ELF-1 (cell line): ENCODE results near the gene TIMD4.

ENCODE experiments used
- DNase-seq: peaks from one replicate; pipeline ENCODE4 v3.0.0-alpha.2; 2016; ENCODE audit warnings: low read depth, low spot score

The TIMD4 gene

DNA sequence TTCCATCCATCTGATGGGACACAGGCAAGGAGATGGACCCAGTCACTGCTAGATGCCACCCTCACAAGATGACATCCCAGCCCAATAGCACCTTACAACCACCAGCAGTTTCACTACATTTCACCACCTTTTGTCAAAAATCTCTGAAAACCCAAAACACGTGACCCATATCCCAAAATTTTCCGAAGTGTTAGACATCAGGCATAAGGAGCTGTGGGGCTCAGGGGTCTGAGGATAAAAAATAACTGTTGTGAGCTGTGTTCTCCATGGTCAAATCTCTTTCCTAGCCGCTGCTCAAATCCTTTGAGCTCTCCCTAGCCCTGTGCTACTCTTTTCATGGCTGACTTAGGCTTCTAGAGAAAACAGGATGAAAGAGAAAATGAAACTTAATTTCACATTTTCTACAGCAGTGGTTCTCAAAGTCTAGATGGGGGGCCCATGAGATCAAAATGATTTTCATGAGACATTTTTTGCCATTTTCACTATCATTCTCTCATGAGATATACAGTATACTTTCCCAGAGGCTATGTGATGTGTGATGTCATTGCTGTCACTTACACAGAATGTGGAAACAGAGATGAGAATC is 40.7 kb downstream of the TIMD4 start:
- DNase-seq, result no peak

DNA sequence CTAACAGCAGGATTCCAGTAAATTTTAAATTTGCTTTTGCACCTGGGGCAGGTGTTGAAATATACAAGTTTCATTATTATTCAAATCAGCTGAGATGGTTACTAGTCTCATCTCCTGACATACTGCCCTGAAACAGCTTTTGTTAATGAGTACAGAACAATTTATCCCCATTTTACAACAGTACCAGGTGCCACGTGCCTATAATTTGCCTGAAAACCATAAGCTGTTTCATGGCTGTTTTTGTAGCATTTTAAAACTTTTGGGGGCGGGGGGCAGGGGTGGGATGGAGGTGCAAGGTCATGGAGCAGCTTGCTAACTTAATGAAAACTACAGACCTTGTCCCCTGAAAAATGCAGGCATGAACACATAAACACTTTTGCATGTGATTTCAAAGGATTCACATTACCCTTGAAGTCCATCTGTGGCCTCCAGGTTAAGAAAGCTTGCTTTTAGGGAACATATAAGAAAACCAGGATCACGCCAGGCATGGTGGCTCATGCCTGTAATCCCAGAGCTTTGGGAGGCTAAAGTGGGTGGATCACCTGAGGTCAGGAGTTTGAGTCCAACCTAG is 42.1 kb downstream of the TIMD4 start:
- DNase-seq, result no peak

DNA sequence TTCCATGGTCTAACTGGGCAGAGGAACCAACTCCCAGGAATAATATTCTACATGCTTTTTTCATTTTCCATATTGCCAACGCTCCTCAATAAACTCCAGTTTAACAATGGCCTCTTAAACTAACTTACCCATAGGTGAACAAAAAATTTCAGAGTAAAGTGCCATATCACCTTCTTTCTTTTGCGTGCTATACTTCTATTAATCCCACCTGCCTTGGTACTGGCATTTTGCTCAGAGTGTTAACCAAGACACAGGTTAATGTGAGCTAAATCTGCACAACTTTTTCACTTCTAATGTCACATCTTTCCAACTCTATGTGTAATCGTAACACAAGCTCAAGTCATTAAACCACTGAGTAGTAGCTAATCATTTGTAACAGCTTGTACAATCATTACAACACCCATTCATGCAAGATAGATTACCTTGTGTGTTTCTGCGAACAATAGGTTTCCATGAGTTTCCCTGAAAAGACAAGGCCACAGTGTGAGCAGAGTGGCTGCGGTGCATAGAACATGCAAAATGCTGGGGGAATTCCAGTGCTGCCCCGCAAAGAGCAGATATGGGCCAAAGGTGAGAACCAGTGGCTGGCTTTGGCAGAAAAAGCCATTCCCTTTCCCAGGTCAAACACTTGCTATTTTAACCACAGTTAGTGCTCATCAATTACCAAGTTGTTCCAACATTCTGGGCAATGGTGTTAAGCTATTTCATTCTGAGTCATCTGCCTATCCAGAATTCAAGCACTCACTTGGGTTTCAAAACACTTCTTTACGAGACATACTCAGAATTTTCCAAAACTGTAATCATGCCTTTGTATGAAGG is 42.8 kb downstream of the TIMD4 start:
- no peak for DNase-seq

DNA sequence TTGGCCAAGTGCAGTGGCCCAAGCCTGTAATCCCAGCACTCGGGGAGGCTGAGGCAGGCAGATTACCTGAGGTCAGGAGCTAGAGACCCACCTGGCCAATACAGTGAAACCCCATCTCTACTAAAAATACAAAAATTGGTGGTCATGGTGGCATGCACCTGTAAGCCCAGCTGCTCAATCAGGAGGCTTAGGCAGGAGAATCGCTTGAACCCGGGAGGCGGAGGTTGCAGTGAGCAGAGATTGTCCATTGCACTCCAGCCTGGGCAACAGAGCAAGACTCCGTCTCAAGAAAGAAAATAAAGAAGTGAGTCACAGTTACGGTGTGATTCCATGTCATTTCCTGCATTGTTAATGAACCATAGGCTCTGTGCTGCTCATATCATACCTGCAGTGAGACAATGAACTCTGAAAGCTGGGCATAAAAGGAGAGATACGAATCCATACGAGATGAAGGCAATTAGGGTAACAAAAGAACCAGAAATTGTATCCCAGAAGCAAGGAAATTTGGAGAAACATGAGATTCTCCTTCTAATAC is 44.6 kb downstream of the TIMD4 start:
- DNase-seq, result no peak

DNA sequence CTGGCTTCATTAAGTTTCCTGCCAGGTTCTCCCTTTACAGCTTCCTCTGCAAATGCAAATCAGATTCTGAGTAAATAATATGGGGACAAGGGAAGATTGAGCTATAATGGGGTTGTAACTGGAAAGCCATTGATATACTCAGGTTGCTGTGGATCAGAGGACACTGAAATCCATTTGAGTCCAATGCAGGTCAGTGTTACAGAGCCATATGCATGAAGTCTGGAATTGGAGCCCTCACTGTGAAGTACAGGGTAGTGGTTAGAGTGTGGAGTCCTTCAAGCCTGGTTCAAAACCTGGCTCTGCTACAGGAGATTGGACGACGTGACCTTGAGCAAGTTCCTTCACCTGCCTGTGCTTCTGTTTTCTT is 48.7 kb downstream of the TIMD4 start:
- DNase-seq, result no peak

DNA sequence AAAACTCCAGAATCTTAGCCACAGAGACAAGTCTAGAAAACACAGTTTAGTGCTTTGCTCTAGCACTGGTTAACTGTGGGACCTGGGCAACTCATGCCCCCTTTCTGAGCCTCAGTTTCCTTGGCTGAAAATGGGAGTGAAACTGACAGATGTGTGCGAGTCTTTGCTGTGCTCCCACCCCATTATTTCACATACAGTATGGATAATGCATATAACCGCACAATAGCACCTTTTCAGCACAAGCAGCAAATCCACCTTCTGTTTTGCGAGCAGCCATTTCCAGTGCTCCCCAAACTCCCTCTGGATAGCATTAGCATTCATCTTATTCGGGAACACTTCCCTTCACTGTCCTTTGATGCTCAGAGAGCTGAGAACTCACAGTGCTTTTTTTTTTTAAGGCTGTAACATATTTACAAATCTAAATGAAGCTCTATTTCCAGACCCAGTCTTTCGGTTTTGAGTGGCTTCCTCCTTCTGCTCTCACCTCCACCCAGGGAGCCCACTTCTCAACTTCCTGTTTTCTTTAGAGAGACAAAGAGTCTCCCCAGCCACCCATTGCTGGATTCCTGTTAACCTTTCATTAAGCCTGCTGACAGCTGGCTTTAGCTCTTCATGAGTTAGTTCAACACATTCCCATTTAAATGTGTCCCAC is 49.2 kb downstream of the TIMD4 start:
- peak; percentile 41 for DNase-seq

DNA sequence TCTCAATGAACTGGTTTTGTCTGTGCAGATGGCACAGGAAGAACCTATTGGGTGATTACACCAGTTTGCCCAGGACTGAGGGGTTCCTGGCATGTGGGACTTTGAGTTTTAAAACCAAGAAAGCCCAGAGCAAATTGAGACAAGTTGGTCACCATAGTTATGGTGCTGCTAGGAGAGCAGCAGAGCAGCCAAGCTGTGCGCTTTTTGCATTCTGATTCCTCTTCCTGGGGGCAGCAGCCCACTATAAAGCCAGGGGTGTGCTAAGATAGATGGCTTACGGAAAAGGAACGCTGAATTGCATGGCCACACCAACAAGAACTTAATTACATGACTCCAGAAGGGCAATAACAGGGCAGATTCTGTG is 49.7 kb downstream of the TIMD4 start:
- no peak for DNase-seq

DNA sequence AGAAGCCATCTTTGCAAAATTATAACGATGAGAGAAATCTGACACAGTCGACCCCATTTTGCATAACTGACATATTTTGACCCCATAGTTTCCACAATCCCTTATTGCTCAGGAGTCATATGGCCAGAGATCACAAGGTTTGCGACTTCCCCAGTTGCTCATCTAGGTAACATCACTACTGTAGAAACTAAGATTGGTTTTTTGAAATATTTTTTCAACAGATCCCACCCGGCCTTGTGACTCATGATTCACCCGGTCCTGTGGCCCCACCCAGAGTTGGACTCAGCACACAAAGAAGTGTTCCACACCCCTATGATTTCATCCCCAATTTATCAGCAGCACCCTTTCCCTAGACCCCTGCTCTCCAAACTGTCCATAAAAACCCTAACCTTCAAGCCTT is 50.2 kb downstream of the TIMD4 start:
- DNase-seq, result no peak

DNA sequence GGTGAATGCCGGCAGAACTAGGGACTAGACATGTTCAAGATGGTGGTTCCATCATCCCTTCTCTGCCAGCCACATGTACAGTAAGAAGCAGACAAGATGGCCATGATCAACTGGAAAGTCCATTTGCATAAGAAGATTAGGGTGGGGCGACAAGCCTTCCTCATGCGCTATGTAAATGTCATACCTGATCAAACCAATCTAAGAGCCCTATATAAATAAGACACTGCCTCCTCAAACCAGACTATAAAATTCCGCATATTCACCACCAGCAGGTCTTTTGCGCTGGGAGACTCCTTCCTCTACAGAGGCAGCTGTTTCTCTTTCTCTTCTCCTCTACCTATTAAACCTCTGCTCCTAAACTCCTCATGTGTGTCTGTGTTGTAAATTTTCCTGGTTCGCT is 53.8 kb downstream of the TIMD4 start:
- no peak for DNase-seq

DNA sequence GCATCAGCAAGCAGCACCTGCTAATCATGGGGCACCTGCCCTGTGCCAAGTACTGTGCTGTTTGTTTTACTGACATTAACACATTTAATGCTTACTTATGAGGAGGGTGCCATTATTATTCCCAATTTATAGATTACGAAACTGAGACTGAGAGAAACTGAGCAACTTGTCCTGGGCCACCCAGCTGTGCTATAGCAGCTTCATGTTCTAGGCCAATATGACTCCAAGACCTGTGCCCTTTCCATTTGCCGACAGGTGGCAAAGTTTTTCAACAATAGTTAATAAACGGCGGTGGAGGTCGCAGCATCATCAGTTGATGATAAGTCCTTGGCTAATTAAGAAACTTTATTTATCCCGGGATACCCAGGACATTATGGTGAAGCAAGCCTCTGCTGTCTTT is 55.4 kb downstream of the TIMD4 start:
- no peak for DNase-seq

DNA sequence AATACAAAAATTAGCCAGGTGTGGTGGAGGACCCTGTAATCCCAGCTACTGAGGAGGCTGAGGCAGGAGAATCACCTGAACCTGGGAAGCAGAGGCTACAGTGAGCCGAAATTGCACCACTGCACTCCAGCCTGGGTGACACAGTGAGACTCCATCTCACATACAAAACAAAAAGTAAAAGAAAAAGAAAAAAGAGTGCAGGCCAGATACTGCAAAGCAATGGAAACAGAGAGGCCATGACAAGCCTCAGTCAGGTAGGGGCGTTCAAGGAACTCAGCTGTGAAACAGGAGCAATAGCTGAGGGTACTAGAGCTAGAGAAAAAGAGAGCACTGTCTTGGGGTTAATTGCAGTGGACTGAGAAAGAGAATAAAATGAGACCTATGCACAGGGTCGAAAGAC is 56.2 kb downstream of the TIMD4 start:
- no peak for DNase-seq

DNA sequence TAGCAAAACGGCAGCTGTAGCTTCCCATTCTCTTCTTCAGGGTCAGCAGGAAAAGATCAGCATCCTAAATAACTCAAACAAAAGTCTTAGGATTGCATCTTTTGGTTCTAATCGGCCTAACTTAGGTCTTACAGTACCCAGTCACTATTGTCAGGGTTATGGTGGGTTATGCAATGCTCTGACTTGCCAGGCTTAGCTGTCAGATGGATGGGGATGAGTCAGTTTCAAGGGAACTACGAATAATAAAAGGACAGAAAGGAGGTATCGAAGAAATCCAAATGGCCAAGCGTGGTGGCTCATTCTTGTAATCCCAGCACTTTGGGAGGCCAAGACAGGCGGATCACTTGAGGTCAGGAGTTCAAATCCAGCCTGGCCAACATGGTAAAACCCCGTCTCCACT is 66.5 kb downstream of the TIMD4 start:
- no peak for DNase-seq

DNA sequence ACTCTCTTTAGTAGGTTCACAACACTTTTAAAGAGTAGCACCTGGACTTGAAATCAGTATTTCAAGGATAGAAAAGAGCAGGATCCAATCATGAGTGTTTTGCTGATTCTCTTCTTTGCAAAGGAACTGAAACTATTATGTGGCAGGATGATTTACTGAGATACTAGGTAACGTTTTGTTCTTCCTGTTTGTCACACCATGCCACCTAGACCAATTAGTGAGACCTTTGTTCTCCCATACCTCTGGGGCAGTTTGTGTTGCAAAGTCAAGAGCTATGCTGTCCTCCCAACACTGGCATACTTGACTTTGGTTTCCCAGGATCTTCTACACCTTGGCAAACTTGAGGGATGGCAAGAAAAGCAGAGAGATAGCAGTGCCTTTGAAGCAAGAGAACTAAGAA is 69.5 kb downstream of the TIMD4 start:
- DNase-seq, result no peak

DNA sequence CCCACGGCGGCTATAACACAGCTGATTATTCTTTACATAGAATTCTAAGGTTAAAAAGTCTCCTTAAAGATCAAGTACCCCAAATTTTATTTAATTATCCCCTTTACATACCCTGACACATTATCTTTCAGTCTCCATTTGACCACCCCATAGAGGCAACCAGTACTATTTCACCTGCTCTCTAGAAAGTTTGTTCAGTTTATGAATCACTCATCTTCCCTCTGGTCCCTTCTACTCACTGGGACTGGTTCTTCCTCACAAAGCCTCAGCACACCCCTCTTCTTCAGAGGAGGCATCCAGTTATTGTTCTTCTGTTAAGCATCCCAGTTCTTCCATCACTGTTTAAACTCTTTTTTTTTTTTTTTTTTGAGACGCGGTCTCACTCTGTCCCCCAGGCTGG is 70.2 kb downstream of the TIMD4 start:
- DNase-seq, result no peak

DNA sequence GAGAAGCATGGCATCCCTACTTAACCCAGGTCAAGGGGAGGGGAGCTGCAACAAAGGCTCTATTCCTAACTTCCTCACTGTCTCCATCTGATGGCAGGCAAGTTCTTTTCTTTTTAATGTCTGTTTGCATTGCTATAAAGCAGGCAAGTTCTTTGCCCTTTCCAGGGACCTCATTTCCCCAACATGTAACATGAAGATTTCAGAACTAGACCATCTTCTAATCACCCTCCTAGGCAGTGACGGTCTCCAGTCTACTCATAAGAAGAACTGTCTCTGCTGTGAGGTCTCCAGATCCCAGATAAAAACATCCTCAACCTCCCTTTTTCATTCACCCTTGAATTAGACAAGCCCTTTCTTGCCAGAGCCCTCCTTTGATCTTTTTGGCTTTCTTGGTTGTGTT is 70.8 kb downstream of the TIMD4 start:
- DNase-seq, result no peak

DNA sequence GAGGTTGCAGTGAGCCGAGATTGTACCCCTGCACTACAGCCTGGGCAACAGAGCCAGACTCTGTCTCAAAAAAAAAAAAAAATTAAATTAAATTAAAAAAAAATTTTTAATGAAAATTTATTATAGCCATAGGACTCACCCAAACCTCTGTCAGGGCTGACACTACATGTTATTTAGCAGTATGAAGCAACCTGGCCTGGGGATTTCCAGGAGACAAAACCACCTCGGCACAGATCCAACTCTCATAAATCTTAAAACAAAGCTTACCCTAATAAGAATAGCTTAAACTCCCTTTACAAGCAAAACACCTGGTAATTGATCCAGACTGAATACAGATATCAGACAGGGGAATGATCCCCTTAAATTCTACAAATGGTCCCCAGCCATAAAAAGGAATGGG is 74.5 kb downstream of the TIMD4 start:
- no peak for DNase-seq

DNA sequence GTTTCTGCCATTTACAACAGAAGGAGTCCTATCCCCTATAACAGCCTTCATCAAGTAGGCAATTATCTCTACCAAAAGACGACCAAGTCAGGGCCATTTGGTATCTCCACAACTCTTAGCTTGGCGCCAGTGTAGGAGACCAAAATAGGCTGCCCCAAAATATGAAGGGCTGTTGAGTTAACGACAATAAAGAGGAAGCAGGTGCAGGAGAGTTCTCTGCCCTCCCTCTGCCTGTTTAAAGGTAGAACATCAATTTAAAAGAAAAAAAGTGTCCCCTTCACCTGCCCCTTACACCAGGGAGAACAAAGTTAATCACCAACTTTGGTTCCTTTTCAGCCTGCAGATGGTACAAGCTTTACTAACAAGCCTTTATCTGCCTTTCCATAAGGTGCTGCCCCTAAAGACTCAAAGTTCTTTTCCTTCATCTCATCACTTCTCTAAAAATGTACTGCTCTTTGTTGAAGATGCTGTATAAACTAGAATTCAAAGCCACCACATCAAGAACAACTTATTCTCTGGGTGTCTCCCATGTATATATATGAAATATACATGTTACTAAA is 79.6 kb downstream of the TIMD4 start:
- DNase-seq, result no peak

DNA sequence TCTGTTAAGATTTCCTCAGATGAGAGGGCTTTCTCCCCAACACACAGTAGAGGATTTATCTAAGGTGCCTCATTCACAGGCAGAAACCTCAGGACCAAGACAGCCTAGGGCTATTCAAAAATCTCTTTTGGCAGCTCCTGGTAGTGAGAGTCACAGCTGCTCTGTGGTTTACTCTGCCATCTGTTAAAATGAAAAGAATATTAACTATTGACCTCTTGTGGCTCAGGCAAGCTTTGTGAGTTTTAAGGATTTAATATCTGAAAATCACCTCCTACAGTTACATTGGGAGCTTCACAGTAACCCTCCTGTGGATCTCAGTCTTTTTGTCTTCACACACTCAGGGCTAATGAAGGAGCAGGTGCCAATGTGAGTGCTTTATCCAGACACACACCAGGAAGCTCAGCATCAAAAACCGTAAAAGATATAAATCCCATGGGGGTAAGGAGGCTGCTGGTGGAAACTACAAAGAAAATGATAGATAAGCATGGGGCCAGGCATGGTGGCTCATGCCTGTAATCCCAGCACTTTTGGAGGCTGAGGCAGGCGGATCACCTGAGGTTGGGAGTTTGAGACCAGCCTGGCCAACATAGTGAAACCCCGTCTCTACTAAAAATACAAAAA is 83.3 kb downstream of the TIMD4 start:
- no peak for DNase-seq

DNA sequence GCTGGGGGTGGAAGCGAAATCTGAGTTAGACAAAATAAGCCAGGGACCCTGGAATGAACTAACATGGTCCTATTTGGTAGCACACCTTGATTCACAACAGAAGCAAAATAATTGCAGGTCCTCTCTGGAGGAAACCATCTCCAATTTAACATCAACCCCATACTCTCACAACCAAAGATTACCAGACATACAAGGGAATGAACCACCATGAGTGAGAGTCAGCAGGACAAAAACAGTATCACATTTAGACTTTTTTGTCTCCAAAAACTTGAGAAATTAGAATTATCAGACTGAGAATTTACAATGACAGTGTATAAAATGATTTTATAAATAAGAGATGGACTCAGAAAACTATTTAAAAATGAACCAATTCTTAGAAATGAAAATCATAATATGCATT is 91.8 kb downstream of the TIMD4 start:
- no peak for DNase-seq

DNA sequence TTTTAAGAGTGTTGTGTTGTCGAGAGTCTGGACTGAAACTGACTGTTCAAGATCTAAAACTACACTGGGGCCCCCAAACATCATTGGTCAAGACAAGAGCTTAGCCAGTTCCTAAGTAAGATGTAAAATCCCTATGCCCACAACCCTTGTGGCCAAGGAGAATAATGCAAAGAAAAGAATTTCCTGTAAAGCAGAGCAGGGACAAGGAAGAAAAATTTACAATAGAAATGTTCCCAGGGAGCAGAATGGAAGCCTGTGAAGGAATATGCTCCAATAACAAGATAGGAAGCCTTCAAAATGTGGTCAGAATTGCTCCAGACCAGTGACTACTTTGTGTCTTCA is 92.6 kb downstream of the TIMD4 start:
- no peak for DNase-seq
